NCI-H510A treated with DMSO at 0.1 percent for 48 hours (cell line): ENCODE measurements around the gene TFAP2A.

Source experiments
- DNase-seq: peaks from one replicate; lab custom pipeline; 2025; lab: John Stamatoyannopoulos, UW

Gene TFAP2A

DNA sequence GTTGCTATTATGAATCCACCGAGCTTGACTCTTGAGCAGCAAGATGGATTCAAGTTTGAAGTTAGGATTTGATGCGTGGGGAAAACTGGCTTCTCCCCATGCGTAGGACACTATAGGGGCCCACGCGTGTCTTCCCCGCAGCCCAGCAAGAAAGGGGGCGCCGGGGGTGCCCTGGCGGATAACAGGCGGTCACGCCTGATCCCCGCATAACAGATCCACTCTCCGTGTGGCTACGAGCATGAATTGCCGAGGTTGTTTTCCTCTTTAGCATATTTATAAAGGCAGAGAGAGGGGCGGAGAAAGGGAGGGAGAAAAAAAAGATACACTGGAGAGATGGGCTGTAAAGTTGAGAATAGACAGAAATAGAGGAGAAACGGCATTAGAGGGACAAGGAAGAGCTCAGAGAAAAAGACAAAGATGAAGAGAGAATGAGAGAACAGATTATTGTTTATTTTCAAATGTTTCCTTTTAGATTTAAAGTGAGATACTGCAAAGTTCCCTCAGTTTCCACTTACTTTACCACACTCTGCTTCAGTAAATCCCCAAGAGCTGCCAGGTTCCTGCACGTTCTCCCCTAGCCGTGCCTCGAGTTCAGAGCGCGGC, 32.0 kb downstream of the TFAP2A start:
- DNase-seq = no peak

DNA sequence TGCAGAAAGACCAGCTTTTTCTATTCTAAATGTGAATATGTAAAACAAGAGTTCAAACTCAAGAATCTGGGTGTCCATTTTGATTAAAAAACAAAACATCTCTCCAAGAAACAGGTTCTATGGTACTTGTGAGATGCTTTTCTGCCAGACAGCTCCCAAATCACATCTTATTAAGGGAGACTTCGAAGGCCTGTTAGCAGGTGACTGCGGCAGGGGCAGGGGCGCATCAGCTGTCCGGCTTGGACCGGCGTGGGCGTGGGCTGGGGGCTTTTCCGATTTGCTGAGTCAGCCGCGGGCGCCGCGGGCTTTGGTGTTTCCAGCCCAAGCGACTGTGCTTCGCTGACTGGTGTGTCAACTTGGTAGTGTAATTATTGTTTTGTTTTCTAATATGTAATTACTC, 32.6 kb downstream of the TFAP2A start:
- DNase-seq = no peak

GRCh38 chr6:10381830-10382208, 33.1 kb downstream of the TFAP2A start:
- no peak for DNase-seq

GRCh38 chr6:10381133-10381829, 33.6 kb downstream of the TFAP2A start:
- no peak for DNase-seq

GRCh38 chr6:10375391-10375969, 39.4 kb downstream of the TFAP2A start:
- no peak for DNase-seq

GRCh38 chr6:10373642-10374359, 41.1 kb downstream of the TFAP2A start:
- DNase-seq = no peak

DNA sequence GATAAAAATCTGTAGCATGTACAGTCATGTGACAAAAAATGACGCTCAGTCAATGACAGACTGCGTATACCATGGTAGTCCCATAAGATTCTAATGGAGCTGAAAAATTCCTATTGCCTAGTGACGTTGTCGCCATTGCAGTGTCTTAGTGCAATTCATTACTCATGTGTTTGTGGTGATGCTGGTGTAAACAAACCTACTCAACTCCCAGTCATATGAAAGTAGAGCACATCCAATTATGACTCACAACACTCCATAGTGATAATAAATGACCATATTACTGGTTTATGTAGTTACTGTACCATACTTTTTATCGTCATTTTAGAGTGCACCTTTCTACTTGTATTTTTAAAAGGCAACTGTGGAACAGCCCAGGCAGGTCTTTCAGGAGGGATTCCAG, 45.0 kb downstream of the TFAP2A start:
- no peak for DNase-seq

DNA sequence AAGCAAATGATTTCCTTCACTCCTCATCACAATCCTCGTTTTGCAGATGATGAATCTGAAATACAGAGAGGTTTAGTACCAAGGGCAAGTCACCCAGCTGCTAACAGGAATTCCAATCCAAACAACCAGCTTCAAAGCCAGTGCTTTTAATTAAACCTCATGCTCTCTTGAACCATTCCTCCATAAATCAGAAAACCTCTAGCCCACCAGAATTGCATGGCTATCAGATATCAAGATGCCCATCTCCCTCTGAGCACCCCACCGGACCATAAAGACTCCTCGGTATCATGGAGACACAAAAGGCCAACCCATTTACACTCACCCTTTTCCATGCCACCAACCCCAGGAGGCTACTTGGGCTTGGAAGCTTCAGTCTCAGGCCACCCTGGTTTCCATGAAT, 46.0 kb downstream of the TFAP2A start:
- no peak for DNase-seq

DNA sequence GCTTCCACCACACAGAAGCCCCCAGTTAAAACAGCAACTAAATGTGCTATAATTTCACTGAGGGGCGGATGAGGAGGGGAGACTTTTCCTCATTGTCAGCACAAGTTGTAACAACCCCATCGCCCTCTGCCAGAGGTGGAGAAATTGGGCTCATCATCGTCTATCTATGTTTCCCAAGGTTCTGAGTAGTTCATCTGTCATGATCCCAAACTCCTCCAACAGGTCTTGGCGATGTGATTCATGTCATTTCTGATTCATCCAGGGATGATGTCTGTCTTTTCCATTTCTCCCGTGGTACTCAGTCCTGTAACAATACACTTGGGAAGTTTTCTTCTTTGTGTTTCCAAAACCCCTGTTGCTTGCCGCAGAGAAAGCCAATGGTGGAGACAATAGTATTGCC, 51.0 kb downstream of the TFAP2A start:
- DNase-seq = no peak

DNA sequence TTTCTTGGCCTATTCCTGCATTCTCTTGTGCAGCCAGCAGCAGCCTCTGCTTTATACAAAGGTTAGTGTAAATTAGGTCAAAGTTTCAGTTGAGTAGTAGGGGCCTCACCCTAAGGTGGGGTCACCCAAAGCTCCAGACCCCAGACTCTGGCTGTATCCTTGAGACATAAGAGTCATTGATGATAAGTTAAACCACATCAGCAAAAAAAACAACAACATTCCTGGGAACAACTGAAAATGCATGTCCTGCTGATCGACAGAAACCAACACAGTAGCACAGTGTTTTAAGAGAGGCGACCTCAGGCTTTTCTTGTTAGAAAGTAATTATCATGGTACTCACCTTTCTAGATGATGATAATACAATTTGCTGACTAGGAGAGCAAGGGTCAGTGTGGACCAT, 52.6 kb downstream of the TFAP2A start:
- DNase-seq = no peak

DNA sequence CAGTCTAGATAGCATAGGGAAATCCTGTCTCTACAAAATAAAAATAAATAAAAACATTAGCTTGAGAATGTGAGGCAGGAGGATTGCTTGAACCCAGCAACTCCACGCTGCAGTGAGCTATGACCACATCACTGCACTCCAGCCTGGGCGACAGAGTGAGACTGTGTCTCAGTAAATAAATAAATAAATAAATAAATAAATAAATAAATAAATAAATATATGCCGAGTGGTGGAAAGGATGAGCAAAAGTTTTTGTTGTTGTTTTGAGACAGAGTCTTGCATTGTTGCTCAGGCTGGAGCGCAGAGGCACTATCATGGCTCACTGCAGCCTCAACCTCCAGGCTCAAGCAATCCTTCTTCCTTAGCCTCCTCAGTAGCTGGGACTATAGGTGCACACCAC, 53.4 kb downstream of the TFAP2A start:
- no peak for DNase-seq

DNA sequence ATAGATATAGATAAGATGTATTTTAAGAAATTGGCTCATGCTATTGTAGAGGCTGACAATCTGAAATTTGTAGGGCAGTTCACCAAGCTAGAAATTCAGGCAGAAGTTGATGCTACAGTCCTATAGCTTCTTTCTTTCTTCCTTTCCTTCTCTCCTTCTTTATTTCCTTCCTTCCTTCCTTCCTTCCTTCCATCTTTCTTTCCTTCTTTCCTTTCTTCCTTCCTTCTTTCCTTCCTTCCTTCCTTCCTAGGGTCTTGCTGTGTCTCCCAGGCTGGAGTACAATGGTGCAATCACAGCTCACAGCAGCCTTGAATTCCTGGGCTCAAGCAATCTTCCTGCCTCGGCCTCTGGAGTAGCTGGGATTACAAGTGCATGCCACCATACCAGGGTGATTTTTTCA, 55.3 kb downstream of the TFAP2A start:
- DNase-seq = no peak

GRCh38 chr6:10355115-10355702, 59.7 kb downstream of the TFAP2A start:
- no peak for DNase-seq

DNA sequence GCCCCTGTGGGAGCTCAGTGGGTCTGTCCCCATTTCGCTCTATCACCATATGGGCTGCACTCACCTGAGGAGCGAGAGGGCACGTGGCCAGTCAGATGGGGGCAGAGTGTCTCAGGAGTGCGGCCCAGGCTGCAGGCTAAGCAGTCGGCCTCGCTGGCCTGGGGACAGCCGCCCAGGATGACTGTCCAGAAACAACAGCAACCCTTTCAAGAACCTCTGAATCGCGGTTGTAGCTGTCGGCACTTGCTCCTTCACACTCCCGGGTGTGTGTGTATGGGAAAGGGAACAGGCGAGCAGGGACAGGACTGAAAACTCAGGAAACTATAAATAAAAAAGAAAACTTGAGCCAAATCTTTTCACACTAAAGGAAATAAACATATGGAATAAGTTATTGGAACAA, 63.1 kb downstream of the TFAP2A start:
- no peak for DNase-seq

- DNase-seq = no peak
These were observed 64.2 kb downstream of the TFAP2A start for GRCh38 chr6:10350720-10351119.

DNA sequence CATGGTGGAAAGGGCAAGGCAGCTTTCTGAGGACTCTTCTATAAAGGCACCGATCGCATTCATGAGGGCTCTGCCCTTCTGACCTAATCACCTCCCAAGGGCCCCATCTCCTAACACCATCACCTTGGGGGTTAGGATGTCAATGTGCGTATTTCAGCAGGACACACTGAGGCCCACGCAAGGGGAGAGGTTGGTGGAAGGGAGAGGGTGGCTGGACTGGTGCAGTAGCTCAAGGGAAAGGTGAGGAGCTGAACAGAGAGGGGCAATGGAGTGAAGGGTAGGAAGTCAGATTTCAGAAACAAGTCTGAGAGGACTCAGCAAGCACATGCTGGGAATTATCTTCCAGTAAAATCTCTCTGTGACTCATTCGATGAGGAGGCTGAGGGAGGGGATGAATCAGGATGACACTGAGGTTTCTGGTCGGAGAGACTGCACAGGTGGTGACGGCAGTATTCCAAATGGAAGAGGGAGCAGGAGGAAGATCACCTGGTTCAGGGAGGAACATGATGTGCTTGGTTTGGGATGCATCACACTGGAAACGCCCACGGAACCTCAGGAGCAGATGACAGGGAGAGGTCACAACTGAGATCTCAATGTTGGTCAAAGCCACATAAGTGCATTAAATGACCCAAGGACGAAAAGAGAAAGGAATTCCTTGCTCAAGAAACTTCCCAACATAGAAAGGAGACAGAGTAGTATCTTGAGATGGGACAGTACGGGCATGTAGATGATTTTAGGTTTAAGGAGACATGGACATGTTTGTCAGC, 67.1 kb downstream of the TFAP2A start:
- no peak for DNase-seq
